NCI-H82 treated with DMSO at 0.1 percent for 48 hours (cell line): ENCODE results near the gene UTS2B.

Source experiments
- DNase-seq: peaks from one replicate; lab custom pipeline; 2025; ENCODE audit not compliant: unreplicated experiment; lab: John Stamatoyannopoulos, UW

UTS2B gene, protein sequence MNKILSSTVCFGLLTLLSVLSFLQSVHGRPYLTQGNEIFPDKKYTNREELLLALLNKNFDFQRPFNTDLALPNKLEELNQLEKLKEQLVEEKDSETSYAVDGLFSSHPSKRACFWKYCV

DNA sequence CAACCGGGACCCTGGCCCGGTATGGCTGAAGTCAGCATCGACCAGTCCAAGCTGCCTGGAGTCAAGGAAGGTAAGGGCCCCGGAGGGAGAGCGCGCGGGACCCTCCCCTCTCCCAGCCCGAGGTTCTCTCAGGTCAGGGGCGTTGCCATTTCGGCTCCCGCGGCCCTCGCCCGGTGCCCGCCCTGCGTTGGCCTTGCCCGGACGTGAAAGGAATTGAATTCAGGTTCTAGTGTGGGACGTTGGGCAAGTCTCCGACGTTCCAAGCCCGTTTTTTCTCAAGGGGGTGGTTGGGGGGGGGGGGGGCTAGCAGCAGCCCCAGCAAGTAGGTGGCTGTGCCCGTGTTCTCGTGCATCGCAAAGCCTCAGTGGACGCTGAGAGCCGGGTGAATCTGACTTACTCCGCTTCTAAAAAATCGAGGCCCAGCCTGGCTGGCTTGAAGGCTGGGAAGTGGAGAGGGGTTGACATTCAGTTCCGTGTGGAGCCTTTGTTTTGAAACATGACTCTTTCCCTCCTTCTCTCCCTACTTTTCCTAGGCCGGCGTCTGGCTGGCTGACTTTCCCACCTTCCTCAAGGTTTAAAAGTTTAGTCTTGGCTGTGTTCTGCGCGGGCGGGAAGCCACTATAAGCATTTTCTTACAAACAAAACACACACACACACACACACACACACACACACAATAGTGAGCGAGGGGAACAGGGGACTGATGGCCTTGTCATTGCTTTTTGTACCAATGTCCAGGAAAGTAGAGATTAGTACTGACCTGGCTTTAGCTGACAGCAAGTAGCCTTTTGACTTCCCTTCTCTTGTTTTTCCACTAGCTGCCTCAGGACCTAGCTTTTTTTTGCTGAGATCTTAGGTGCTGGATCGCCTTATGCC is at the start of gene UTS2B:
Gene UTS2B, minus strand, starts transcription at position 873 of the 876 bp plus-strand sequence. CDS start 48,337 bp downstream, outside the sequence.
- DNase-seq = no peak

DNA sequence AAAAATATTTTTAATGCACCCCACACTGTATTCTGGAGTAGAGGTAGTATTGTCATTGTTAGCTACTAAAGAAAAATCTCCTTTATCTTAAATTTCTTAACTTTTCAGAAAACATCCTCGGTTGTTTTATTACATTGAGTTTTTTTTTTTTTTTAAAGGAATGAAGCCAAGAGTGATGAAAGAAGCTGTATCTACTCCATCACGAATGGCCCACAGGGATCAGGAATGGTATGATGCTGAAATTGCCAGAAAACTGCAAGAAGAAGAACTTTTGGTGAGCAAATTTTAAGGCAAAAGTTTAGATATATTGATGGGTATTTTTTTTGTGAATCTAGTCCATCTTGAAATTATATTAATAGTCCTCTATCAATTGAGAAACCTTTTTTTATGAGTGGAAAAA is 49.7 kb upstream of the UTS2B start:
- DNase-seq = no peak

DNA sequence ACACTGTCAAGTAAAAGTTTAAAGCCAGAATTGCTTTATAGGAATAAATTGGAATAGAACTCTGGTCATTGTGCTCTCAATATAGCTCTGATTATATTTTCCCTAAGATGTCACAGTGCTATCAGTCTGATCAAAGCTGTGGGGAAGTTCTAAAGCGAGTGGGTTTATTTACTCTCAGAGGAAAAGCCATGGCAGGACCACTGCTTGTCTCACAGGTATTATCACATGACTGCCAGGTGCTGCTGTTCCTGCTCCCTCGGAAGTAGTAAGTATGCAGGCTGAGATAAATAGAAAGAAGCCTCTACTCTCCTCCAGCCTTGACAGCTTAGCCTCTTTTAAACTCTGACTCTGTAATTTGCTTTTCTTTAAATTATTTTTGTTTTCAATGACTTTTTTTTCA is 49.1 kb upstream of the UTS2B start:
- no peak for DNase-seq

DNA sequence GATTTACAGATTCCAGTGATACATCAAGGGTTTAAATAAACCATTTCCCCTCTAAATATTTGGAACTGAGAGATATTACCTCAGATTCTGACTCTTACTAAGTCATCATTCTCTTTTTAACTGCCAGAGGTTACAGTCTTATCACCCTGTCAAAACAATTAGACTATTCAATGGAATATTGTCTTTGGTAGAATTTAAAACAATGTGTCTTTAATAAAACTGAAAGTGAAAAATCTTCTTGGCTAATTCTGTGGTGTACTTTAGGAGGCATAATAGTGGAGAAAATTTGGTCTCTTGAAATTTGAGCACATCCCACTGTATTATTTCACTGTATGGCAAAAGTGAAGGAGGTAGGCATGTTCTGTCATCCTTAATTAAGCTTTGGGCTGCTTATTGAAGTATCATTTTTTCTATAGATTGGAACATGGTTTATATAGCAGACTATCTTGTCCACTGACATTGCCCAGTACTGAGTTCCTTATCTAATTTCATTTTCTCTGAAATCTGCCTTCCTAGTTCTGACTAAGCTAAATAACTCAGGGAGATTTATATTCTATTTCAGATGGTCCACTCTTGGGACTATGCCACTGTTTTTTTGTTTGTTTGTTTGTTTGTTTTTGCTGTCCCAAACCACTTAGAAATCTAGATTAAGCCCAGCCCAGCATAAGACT is 48.0 kb upstream of the UTS2B start:
- DNase-seq = no peak

DNA sequence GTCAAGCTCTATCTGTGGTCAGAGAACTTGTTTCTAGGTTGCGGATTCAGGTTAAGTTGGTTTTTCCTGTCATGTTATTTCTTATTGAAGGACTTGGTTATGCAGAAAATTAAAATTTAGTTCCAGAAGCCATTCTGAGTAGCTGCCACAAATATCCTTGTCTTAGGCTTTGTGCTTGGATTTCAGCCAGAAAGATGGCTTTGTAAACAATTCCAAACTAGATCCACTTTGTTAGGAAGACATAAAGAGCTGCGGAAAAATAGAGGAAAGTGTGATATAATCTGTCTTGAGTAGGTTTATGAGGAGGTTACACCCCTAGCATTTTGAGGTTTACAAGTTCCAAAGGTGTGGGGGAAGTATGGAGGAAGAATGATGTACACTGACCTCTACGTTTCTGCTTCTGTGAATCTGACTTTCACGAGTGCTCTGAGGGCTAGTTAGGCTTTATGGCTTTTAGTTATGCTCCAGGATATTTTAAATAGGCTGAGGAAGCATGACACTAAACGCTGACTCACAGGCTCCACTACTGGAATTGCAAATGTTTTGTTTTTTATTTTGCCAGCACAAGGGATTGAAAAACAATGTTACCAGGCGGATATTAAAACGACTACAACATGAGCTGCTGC is 46.3 kb upstream of the UTS2B start:
- DNase-seq = no peak

DNA sequence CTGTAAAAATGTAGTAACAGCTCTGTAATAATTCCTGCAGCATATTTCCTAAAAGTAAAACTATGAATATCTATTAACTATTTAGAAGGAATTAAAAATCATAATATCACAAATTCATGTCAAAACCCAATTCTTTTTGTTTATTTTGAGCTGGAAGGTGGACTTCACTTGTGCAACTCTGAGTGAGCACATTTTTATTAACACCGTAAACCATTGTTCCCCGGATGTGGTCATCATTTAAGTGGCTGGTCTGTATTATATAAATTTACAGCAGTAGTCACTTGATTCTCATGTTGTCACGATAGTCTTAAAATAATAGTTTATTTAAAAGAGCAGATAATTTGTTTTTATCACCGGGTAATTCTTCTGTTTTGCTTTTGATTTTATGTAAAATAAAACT is 43.0 kb upstream of the UTS2B start:
- DNase-seq = no peak

DNA sequence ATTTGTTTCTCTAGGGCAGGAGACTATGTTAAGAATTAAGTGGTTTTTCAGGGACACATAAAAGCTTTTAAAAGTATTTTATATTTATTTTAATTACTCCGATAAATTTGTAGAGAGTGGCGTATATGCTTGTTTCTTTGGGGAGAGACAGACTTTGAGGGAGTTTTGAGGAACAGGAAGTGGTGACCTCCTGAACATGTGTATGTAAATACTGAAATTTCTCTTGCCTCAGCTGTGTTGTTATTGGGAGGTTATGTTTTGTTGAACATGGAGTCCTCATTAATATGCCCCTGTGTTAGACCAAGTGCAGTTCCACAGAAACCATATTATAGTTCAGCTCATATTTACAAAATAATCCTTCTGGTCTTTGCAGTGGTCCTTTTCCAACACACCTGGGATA is 41.8 kb upstream of the UTS2B start:
- DNase-seq = no peak

DNA sequence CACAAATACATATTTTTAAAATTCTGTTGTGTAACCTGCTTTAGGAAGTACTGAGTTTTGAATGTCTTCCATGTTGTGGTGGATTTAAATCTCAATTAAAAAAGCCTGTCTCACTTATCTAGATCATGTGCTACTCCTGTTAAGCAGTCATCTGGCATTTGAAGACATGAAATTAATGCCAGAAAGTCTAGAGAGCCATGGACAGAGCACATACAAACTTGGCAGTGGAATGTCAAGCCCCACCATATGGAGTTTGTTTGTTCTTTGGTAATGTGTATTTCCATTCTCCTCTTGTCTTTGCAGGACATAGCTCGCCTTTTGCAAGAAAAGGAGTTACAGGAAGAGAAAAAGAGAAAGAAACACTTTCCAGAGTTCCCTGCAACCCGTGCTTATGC is 39.3 kb upstream of the UTS2B start:
- DNase-seq = no peak

DNA sequence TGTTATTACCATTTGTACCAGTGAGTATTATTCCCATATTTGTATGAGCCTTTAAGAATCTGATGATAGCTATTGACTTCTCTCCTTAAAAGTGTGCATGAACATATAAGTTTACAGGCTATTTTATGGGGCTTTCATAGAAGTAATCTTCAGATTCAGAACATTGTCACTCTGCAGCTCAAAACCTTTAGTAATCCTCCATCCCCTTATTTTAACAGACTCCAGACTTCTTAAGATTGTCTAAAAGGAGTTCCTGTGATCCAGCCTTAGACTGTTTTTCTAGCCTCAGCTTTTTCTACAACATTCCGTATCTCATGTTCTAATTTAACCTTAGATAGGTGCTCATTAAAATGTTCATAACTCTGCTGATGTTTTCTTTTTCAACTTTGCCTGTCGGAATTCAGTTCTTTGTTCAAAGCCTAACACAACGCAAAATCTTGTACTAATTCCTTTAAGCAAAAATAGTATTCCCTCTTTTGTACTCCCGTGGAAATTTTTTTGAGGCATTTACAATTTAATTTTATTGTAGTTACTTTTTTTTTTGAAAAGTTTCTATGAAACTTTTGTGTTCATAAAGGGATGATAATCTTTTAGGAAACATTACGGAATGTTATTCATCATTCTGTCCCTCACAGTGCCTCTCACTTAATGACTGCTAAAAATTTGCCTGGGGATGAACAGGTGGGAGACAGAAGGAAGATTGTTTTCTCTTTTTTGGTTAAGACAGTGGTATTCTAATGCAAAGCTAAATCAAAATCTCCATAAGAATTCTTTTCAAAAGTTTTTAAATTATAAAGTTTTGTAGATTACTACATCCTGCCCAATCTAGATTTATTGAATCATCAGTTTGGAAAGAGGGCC is 38.7 kb upstream of the UTS2B start:
- DNase-seq = no peak

DNA sequence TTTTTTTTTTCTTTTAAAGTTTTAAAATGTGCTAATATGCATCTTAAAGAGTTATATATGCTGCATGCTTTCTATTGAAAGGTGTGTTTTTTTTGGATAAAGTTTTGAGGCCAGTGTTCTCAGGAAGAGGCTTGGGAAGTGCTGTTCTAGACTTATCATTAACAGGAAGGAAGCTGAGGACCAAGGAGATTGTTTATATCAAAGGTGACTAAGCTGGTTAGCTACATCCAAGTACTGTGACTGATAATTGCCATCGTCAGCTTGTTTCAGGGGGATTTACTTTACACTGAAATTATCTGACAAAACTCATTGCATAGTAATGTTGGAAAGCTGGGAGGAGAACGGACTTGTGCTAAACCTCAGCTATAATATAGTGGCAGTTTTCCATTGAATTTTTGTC is 36.3 kb upstream of the UTS2B start:
- no peak for DNase-seq

DNA sequence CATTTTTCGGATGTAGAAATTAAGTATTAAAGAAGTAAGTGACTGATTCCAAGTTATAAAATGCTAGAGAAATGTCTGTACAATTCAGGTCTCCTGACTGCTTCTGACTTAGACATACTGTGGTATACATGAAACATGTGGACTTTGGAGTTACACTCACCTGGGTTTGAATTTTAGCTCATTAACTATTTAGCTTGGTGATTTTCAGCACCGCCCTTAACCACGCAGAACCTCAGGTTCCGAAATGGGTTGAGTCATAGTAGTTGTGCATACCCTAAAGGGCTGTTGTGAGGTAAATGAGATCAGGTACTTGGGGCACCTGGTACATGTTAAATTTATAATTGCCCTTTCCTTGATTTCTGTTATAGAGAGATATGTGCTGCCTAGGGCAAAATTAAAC is 32.9 kb upstream of the UTS2B start:
- no peak for DNase-seq

DNA sequence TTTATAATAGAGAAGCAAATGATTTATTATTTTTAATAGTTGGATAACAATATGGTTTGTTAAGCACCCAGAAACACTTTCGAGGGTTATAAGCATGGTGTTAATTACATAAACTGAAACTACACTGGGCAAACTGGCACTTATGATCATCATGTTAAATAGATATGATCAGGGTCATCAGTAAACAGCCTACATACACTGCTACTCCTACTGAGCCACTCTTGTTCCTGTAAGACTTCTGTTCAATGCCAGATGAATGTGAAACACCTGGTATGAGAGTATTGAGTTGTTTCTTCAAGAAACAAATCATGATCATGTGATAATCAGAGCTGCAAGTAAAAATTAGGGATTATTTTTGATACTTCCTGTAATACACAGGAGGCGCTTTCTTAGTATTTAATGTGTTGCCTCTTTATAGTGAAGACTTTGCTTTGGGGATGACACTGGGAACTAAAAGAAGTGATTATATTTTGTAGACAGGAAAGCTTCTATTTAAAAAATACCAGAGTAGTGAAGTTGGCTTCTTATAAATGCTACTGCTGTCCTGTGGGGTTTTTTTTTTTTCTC is 32.3 kb upstream of the UTS2B start:
- DNase-seq = no peak

DNA sequence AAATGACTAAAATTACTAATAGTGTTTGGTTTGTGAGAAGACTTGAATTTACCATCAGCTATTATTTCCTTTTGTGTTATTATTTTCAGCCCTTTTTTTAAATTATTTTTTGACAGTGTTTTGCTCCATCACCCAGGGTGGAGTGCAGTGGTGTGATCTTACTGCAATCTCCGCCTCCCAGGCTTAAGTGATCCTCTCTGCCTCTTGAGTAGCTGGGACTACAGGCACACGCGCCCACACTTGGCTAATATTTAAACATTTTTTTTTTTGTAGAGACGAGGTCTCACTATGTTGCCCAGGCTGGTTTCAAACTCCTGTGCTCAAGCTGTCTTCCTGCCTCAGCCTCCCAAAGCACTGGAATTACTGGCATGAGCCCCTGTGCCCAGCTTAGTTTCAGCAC is 31.7 kb upstream of the UTS2B start:
- DNase-seq = no peak

DNA sequence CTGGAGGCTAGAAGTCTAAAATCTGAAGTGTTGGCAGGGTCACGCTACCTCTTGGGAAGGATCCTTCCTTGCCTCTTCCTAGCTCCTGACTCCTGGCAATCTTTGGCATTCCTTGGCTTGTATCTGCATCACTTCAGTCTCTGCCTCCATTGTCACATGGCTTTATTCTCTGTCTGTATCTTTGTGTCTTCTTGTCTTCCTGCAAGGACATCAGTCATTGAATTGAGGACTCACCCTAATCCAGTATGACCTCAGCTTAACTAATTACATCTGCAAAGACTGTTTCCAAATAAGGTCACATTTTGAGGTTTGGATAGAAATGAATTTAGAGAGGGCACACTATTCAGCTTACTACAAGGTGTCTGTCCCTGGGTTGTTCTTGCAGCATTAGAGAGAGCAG is 31.1 kb upstream of the UTS2B start:
- no peak for DNase-seq

DNA sequence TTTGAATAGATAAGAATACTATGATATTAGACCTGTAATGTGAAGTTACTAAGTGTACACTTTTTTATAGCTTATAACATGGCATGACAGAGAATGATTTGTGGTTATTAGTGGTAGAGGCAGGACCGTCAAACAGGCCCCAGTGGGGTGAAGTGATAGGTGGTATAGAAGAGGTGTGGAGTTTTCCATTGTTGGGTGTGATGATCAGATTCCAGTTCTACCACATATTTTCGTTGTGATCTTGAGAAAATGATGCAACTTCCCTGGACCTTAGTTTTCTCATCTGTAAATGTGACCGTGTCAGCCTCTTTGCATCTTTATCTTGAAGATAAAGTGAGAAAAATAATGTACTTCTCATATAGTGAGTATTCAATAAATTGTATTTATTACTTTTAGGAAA is 30.3 kb upstream of the UTS2B start:
- DNase-seq = no peak

DNA sequence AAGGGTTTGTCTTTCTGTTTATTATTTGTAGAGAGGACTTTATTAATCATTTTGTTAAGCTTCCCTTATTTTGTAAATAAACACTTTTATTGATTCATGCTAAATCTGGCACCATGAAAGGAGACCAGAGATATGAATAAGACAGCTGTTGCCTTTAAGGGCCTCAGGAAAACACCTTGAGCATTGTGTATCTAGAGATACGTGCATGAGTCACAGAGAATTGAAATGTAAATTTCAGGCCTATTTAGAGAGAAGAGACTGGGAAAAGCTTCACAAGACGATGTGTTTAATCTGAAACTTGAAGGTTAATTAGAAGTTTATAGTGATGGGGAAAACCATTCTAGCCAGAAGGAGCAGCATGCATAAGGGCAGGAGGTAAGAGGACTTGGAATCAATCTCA is 28.6 kb upstream of the UTS2B start:
- DNase-seq = no peak

DNA sequence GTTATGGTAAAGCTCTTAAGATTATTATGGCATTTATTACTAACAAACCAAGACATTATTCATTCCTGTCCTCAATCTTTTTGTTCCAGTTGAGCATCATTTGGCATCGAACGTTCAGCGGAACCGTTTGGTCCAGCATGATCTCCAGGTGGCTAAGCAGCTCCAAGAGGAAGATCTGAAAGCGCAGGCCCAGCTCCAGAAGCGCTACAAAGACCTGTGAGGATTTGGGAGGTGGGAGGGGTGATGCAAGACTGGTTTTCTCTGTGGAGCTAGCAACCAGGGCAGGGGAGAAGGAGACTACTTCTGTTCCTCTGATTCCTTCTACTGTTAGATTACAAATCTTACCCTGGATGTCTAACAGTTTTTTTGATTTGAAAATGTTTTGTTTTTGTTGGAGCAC is 27.6 kb upstream of the UTS2B start:
- no peak for DNase-seq

DNA sequence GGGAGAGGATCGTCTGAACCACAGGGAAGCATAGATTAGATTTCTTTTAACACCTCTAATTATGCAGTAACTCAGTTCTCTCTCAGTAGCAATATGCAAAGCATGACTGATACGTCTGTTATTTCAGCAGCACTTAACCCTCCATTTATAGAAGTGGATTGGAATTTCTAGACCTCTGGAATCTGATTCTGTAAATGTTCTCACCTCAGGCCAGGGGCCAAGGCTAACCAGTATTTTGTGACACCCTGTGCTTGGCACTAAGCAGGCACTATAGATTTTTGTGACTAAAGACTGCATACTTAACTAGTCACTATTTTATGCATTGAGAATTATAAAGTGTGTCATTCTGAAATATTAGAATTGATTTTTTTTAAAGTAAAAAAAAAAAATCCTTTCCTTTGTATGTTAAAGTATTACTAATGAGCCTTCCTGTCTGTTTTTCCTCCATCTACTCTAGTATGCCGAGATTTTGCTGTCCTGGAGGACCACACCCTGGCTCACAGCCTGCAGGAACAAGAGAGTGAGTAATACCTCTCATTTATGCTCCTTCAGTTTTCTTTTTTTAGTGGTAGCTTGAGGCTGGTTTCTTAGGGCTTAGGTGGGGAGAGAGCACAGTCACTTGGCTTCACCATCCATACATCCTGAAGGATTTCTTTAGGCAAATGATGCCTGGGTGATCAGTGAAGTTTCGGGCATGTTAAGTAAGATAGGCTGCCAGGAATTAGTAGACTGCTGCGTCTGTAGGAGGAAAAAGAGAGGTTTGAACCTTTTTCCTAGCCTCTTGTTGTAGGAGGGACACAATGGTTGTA is 26.5 kb upstream of the UTS2B start:
- no peak for DNase-seq

DNA sequence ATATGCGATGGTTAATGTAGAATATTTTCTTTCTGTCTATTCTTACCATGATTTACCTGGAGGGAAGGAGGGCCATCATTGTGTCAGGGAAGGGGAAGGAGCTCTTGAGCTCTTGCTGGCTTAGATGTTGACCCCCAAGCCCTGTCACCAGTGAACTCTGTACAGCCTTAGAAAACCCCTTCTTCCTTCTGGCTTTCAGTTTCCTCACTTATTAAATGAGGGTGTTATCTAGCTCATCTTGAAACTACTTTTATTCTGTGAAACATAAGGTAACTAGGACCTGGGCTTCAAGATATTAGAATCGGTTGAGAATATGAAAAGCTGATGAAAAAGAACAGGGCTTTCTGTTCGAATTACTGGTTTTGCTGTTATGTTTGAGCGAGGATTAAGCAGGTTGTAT is 25.1 kb upstream of the UTS2B start:
- no peak for DNase-seq
